Liver (tissue), 9 donors: ENCODE results near the gene GRM1. TPM values are rescaled to one million over a fixed set of nuclear protein-coding genes. Genes with fewer than 3 reads are reported as not detected.

Source experiments
- DNase-seq: peaks from one replicate; pipeline ENCODE4 v3.0.0-alpha.2; 2017; ENCODE audit warnings: low spot score
- H3K27ac ChIP-seq, 2 donors: one replicate each; pipeline ENCODE4 v1.7.0; 2013; ENCODE audit warnings: inconsistent platforms in 2 of 2, low read length in 2 of 2, control low read depth in 1 of 2, low read depth in 1 of 2, mild to moderate bottlenecking in 1 of 2
- H3K27me3 ChIP-seq, 4 donors: one replicate each; pipeline versions ENCODE4 v1.6.1 to v1.7.0; 2013; ENCODE audit warnings: low read length in 3 of 4, inconsistent platforms in 1 of 4, mild to moderate bottlenecking in 1 of 4, moderate library complexity in 1 of 4; ENCODE audit not compliant: control insufficient read depth in 4 of 4, insufficient read depth in 4 of 4
- H3K36me3 ChIP-seq, 4 donors: one replicate each; pipeline versions ENCODE4 v1.6.1 to v1.7.0; 2013; ENCODE audit warnings: low read length in 3 of 4, mild to moderate bottlenecking in 3 of 4, low read depth in 1 of 4, moderate library complexity in 1 of 4; ENCODE audit not compliant: control insufficient read depth in 4 of 4, insufficient read depth in 3 of 4
- H3K4me1 ChIP-seq, 4 donors: one replicate each; pipeline versions ENCODE4 v1.6.1 to v1.7.0; 2013; ENCODE audit warnings: low read length in 3 of 4, mild to moderate bottlenecking in 3 of 4, moderate library complexity in 1 of 4; ENCODE audit not compliant: control insufficient read depth in 4 of 4, insufficient read depth in 4 of 4
- H3K4me3 ChIP-seq, 3 donors: one replicate each; pipeline versions ENCODE4 v1.6.1 to v1.7.0; 2013; ENCODE audit warnings: low read length in 3 of 3, control low read depth in 1 of 3, low read depth in 1 of 3, mild to moderate bottlenecking in 1 of 3
- H3K9ac ChIP-seq, 2 donors: one replicate each; pipeline ENCODE4 v1.7.0; 2013; ENCODE audit warnings: low read length in 2 of 2, mild to moderate bottlenecking in 2 of 2, moderate library complexity in 2 of 2, control low read depth in 1 of 2, low read depth in 1 of 2
- H3K9me3 ChIP-seq, 4 donors: one replicate each; pipeline versions ENCODE4 v1.6.1 to v1.7.0; 2013; ENCODE audit warnings: low read length in 3 of 4; ENCODE audit not compliant: control insufficient read depth in 4 of 4
- EGR1 ChIP-seq, 2 donors: IDR thresholded peaks; 2 replicates each; pipeline ENCODE4 v1.6.1; 2016 to 2018; ENCODE audit warnings: antibody characterized with exemption in 2 of 2, low read depth in 2 of 2
- FOXA1 ChIP-seq: IDR thresholded peaks from 2 replicates; pipeline ENCODE4 v1.6.1; 2016; ENCODE audit warnings: antibody characterized with exemption
- GABPA ChIP-seq, 2 donors: IDR thresholded peaks in 1 of 2; conservative IDR thresholded peaks in 1 of 2; 2 replicates each; pipeline ENCODE4 v1.6.1; 2016; ENCODE audit warnings: antibody characterized with exemption in 2 of 2, mild to moderate bottlenecking in 1 of 2, moderate library complexity in 1 of 2
- JUND ChIP-seq, 2 donors: IDR thresholded peaks; 2 replicates each; pipeline ENCODE4 v1.6.1; 2016; ENCODE audit warnings: antibody characterized with exemption in 2 of 2
- NR2F2 ChIP-seq: IDR thresholded peaks from 2 replicates; pipeline ENCODE4 v1.6.1; 2016; ENCODE audit warnings: antibody characterized with exemption
- RAD21 ChIP-seq, 2 donors: IDR thresholded peaks; 2 replicates each; pipeline ENCODE4 v1.6.1; 2016; ENCODE audit warnings: antibody characterized with exemption in 2 of 2, mild to moderate bottlenecking in 2 of 2
- RXRA ChIP-seq, 2 donors: IDR thresholded peaks; 2 replicates each; pipeline ENCODE4 v1.6.1; 2017 to 2018; ENCODE audit warnings: antibody characterized with exemption in 2 of 2, mild to moderate bottlenecking in 1 of 2
- SP1 ChIP-seq: IDR thresholded peaks from 2 replicates; pipeline ENCODE4 v1.6.1; 2018; ENCODE audit warnings: antibody characterized with exemption, mild to moderate bottlenecking
- TAF1 ChIP-seq: conservative IDR thresholded peaks from 2 replicates; pipeline ENCODE4 v1.6.1; 2016; ENCODE audit warnings: antibody characterized with exemption, mild to moderate bottlenecking
- YY1 ChIP-seq: IDR thresholded peaks from 2 replicates; pipeline ENCODE4 v1.6.1; 2016; ENCODE audit warnings: antibody characterized with exemption, mild to moderate bottlenecking
- WGBS: extraction: QIAGEN DNeasy Blood & Tissue Kit; methylation state at CpG from one replicate; pipeline ENCODE4 v1.1.7; 2013; 5-methylcytosine and 5-hydroxymethylcytosine counted together
- polyA plus RNA-seq, 2 donors: library from polyadenylated mRNA; stranded (reverse) in 1 of 2; unstranded in 1 of 2; fragments of 200-250 nt in 1 of 2; fragments of >200 nt in 1 of 2; fragmentation: Nextera tagmentation in 1 of 2; extraction: Ambion mirVana in 1 of 2; gene quantifications; one replicate each; pipeline versions ENCODE4 v1.2.1 to v1.2.3, GENCODE V29; 2013 to 2015
- total RNA-seq, 2 donors: library from RNA; depleted of rRNA; stranded (reverse); fragments of >200 nt; gene quantifications; one replicate each; pipeline ENCODE4 v1.2.3, GENCODE V29; 2014
- TF ChIP-seq, protein P1 (sequence below): IDR thresholded peaks from 2 replicates; pipeline ENCODE4 v1.6.1; 2016; ENCODE audit warnings: antibody characterized with exemption
- TF ChIP-seq, protein P2 (sequence below): IDR thresholded peaks from 2 replicates; pipeline ENCODE4 v1.6.1; 2016; ENCODE audit warnings: antibody characterized with exemption
- TF ChIP-seq, protein P3 (sequence below): IDR thresholded peaks from 2 replicates; pipeline ENCODE4 v1.6.1; 2016; ENCODE audit warnings: antibody characterized with exemption
- TF ChIP-seq, protein P4 (sequence below): IDR thresholded peaks from 2 replicates; pipeline ENCODE4 v1.6.1; 2016; ENCODE audit warnings: antibody characterized with exemption, mild to moderate bottlenecking
- donor health status: healthy.
- donor health status: healthy.
- donor health status: healthy.
- donor health status: healthy.
- donor health status: healthy.

Gene GRM1
- total and polyA plus RNA-seq, 4 donors, result under 0.01 to 0.05 (median 0.01) TPM; not detected in 1

DNA sequence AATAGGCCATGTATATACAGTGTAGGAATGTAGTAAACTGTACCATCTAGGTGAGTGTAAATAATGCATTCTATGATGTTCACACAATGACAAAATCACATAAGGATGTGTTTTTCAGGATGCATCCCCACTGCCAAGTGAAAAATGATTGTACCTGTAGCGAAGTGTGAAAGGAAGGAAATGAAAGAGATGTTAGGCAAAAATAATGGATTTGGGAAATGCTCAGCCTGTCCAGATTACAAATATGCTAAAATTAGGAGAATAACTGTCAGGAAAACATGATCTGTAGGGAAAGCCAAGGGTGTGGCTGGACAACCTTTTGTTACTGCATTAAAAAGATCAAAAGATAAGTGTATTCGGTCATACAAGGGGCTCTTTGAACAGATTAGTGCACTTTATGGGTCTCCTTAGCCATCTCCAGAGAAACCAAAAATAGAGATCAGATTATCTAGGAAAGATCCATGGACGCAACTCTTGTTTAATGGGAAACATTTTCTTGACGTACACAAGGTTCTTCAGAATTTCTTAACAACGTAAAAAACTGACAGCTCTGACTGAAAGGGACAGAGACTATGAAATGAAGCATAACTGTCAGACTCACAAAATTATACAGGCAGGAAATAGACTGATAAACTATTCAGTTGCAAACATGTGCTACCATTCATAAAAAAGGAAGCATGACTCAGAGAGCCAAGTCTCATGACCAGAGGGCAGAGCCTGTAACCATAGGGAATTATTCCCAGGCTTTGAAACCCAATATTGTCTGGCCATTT lies 261.1 kb downstream of the GRM1 start:
- Histone ChIP-seq H3K36me3 (no peaks in the 10 kb centered on the region), H3K9ac (no peak overlapping the region), H3K9me3 (no peaks in the 10 kb centered on the region), H3K27me3 (no peaks in the 10 kb centered on the region), H3K4me1 (no peaks in the 10 kb centered on the region), H3K27ac (peak overlapping the region in 1 of 2 donors; percentile 25), H3K4me3 (no peak overlapping the region)
- 73% methylated on average over 5 of the region's 5 CpGs for WGBS
- TF ChIP-seq RXRA (IDR thresholded peaks at IDR 0.05), result no peak
- no peak for TF ChIP-seq RAD21 (IDR thresholded peaks at IDR 0.05)
- TF ChIP-seq, protein P1, sequence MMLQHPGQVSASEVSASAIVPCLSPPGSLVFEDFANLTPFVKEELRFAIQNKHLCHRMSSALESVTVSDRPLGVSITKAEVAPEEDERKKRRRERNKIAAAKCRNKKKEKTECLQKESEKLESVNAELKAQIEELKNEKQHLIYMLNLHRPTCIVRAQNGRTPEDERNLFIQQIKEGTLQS, result no peak
- TF ChIP-seq GABPA (IDR thresholded peaks at IDR 0.05 in 1 of 2, conservative IDR thresholded peaks at IDR 0.05 in 1 of 2), result peak in 1 of 2 donors; percentile 12
- TF ChIP-seq TAF1, result no peak
- peak; percentile 22 to 77 for TF ChIP-seq JUND (IDR thresholded peaks at IDR 0.05)
- TF ChIP-seq, protein P2, sequence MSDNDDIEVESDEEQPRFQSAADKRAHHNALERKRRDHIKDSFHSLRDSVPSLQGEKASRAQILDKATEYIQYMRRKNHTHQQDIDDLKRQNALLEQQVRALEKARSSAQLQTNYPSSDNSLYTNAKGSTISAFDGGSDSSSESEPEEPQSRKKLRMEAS, result peak; percentile 28
- DNase-seq, result no peak

DNA sequence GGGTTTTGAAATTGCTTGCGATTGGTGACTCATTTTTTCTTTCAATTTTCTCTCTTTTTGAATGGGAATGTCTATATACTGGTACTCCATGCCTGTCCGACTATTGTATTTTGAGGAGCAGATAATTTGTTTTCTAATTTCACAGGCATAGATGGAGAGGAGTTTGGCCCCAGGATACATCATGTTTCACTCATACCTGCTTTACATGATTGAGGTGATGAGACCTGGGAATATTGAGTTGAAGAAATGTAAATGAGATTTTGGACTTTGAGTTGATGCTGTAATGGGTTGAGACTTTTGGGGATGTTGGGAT lies 261.7 kb downstream of the GRM1 start:
- H3K27me3 ChIP-seq, result no peaks in the 10 kb centered on the region
- H3K4me1 ChIP-seq, result no peaks in the 10 kb centered on the region
- H3K9ac ChIP-seq, result no peak overlapping the region
- H3K27ac ChIP-seq, result no peak overlapping the region
- WGBS, result 83% methylated on average over 2 of the region's 2 CpGs
- H3K9me3 ChIP-seq, result no peaks in the 10 kb centered on the region
- DNase-seq, result no peak
- H3K36me3 ChIP-seq, result no peaks in the 10 kb centered on the region
- TF ChIP-seq, protein P3, sequence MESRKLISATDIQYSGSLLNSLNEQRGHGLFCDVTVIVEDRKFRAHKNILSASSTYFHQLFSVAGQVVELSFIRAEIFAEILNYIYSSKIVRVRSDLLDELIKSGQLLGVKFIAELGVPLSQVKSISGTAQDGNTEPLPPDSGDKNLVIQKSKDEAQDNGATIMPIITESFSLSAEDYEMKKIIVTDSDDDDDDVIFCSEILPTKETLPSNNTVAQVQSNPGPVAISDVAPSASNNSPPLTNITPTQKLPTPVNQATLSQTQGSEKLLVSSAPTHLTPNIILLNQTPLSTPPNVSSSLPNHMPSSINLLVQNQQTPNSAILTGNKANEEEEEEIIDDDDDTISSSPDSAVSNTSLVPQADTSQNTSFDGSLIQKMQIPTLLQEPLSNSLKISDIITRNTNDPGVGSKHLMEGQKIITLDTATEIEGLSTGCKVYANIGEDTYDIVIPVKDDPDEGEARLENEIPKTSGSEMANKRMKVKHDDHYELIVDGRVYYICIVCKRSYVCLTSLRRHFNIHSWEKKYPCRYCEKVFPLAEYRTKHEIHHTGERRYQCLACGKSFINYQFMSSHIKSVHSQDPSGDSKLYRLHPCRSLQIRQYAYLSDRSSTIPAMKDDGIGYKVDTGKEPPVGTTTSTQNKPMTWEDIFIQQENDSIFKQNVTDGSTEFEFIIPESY, result no peak
- TF ChIP-seq SP1 (no peak), NR2F2 (no peak), RAD21 (IDR thresholded peaks at IDR 0.05) (no peak), EGR1 (IDR thresholded peaks at IDR 0.05; ENCODE audit: low read depth in 2 of 2) (no peak), YY1 (no peak), FOXA1 (no peak), JUND (IDR thresholded peaks at IDR 0.05) (no peak), TAF1 (no peak)
- TF ChIP-seq, protein P2, result no peak
- TF ChIP-seq, protein P4, sequence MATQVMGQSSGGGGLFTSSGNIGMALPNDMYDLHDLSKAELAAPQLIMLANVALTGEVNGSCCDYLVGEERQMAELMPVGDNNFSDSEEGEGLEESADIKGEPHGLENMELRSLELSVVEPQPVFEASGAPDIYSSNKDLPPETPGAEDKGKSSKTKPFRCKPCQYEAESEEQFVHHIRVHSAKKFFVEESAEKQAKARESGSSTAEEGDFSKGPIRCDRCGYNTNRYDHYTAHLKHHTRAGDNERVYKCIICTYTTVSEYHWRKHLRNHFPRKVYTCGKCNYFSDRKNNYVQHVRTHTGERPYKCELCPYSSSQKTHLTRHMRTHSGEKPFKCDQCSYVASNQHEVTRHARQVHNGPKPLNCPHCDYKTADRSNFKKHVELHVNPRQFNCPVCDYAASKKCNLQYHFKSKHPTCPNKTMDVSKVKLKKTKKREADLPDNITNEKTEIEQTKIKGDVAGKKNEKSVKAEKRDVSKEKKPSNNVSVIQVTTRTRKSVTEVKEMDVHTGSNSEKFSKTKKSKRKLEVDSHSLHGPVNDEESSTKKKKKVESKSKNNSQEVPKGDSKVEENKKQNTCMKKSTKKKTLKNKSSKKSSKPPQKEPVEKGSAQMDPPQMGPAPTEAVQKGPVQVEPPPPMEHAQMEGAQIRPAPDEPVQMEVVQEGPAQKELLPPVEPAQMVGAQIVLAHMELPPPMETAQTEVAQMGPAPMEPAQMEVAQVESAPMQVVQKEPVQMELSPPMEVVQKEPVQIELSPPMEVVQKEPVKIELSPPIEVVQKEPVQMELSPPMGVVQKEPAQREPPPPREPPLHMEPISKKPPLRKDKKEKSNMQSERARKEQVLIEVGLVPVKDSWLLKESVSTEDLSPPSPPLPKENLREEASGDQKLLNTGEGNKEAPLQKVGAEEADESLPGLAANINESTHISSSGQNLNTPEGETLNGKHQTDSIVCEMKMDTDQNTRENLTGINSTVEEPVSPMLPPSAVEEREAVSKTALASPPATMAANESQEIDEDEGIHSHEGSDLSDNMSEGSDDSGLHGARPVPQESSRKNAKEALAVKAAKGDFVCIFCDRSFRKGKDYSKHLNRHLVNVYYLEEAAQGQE, result no peak
- H3K4me3 ChIP-seq, result no peak overlapping the region
